WI38 (cell line): ENCODE data around the gene TFDP2.
"Not testable (repeated sequence)": the region's sequence is repeated elsewhere in the genome, so short reads cannot be mapped to it uniquely, and the experiment has no call there.

Experiments used
- H3K4me3 ChIP-seq: 2 replicates; pipeline ENCODE4 v1.5.1; 2011; ENCODE audit warnings: low read depth, mild to moderate bottlenecking, control low read depth, low read length
- CTCF ChIP-seq: IDR thresholded peaks from 2 replicates; pipeline ENCODE4 v1.5.1; 2012; ENCODE audit warnings: low read depth, mild to moderate bottlenecking, control low read depth, low read length

The TFDP2 gene

GRCh38 chr3:142104763-142105162 is 44.6 kb downstream of the TFDP2 start:
- TF ChIP-seq CTCF, result no peak
- no peak overlapping the region for H3K4me3 ChIP-seq

GRCh38 chr3:142098964-142099363 is 50.4 kb downstream of the TFDP2 start:
- H3K4me3 ChIP-seq, result no peak overlapping the region
- no peak for TF ChIP-seq CTCF

- TF ChIP-seq CTCF, result no peak
- H3K4me3 ChIP-seq, result no peak overlapping the region
Observed at GRCh38 chr3:142097099-142097843, 52.1 kb downstream of the TFDP2 start.

GRCh38 chr3:142095841-142096240 is 53.5 kb downstream of the TFDP2 start:
- H3K4me3 ChIP-seq, result no peak overlapping the region
- TF ChIP-seq CTCF, result no peak

- H3K4me3 ChIP-seq, result not testable (repeated sequence)
Observed at GRCh38 chr3:142088925-142089324, 60.4 kb downstream of the TFDP2 start.

- no peak overlapping the region for H3K4me3 ChIP-seq
- TF ChIP-seq CTCF, result no peak
Observed at GRCh38 chr3:142088522-142088921, 60.8 kb downstream of the TFDP2 start.

- no peak overlapping the region for H3K4me3 ChIP-seq
- no peak for TF ChIP-seq CTCF
Observed at GRCh38 chr3:142087676-142088075, 61.7 kb downstream of the TFDP2 start.

- no peak for TF ChIP-seq CTCF
- H3K4me3 ChIP-seq, result no peak overlapping the region
Observed at GRCh38 chr3:142086581-142087090, 62.7 kb downstream of the TFDP2 start.
